B cell (primary cell): ENCODE results near the gene AUNIP.

Source experiments
- EZH2 ChIP-seq: IDR thresholded peaks from 2 replicates; pipeline ENCODE4 v1.6.1; 2012; ENCODE audit warnings: borderline replicate concordance, low read depth, mild to moderate bottlenecking, moderate library complexity, low read length; ENCODE audit not compliant: insufficient read depth, poor library complexity, severe bottlenecking
- TF ChIP-seq, protein P1 (sequence below): fragments of 200-600 bp; IDR thresholded peaks from one replicate; pipeline ENCODE4 v1.8.0; 2022; ENCODE audit warnings: antibody characterized with exemption, mild to moderate bottlenecking

DNA sequence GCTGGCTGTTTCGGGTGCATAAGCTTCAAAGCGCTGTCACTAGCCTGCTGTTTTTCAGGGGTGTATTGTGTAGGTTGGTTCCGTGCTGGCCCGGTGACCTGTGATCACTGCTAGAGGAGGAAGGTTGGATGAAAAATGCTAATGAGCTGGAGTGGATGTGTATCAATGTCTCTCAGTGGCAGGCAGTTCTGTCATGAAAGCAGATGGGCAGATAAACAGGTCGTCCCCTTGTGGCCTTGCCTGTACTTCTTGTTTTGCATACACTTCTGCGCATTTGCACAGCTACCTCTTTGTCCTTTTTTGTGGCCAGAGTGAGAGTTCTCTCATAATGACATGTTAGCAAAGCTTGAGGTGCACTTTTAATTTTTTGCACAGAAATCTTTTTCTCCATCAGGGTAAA lies 56.3 kb downstream of the AUNIP start:
- TF ChIP-seq, protein P1, sequence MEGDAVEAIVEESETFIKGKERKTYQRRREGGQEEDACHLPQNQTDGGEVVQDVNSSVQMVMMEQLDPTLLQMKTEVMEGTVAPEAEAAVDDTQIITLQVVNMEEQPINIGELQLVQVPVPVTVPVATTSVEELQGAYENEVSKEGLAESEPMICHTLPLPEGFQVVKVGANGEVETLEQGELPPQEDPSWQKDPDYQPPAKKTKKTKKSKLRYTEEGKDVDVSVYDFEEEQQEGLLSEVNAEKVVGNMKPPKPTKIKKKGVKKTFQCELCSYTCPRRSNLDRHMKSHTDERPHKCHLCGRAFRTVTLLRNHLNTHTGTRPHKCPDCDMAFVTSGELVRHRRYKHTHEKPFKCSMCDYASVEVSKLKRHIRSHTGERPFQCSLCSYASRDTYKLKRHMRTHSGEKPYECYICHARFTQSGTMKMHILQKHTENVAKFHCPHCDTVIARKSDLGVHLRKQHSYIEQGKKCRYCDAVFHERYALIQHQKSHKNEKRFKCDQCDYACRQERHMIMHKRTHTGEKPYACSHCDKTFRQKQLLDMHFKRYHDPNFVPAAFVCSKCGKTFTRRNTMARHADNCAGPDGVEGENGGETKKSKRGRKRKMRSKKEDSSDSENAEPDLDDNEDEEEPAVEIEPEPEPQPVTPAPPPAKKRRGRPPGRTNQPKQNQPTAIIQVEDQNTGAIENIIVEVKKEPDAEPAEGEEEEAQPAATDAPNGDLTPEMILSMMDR: no peak
- no peak for TF ChIP-seq EZH2
